ENCODE data around the gene OSTC.

Gene OSTC

DNA sequence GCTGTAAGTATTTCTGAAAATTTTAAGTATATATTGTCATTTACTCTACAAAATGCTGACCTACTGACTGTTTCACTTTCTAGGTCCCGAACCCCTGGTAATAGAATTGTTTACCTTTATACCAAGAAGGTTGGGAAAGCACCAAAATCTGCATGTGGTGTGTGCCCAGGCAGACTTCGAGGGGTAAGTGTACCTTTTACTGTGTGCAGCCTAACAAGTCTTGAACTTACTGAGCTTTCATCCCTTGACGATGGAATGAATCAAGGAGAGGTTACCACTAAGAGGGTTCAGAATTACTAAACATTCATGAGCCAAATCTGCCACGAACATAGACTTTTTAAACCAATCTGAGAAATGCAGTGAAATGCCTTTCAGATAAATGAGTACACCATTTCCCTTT, 28.4 kb upstream of the OSTC start:
- DNase-seq, result no peak
- Histone ChIP-seq H3K4me1 (no peaks in the 10 kb centered on the region), H3K9me3 (no peaks in the 10 kb centered on the region), H3K27me3 (no peaks in the 10 kb centered on the region), H3K4me3 (ENCODE audit: low read depth, low read length) (peak overlapping the region; percentile 100), H3K36me3 (peaks cover 62% of the 10 kb centered on the region)
- TF ChIP-seq, protein P1, sequence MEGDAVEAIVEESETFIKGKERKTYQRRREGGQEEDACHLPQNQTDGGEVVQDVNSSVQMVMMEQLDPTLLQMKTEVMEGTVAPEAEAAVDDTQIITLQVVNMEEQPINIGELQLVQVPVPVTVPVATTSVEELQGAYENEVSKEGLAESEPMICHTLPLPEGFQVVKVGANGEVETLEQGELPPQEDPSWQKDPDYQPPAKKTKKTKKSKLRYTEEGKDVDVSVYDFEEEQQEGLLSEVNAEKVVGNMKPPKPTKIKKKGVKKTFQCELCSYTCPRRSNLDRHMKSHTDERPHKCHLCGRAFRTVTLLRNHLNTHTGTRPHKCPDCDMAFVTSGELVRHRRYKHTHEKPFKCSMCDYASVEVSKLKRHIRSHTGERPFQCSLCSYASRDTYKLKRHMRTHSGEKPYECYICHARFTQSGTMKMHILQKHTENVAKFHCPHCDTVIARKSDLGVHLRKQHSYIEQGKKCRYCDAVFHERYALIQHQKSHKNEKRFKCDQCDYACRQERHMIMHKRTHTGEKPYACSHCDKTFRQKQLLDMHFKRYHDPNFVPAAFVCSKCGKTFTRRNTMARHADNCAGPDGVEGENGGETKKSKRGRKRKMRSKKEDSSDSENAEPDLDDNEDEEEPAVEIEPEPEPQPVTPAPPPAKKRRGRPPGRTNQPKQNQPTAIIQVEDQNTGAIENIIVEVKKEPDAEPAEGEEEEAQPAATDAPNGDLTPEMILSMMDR (IDR thresholded peaks at IDR 0.05; ENCODE audit: low read depth, low read length), result no peak

DNA sequence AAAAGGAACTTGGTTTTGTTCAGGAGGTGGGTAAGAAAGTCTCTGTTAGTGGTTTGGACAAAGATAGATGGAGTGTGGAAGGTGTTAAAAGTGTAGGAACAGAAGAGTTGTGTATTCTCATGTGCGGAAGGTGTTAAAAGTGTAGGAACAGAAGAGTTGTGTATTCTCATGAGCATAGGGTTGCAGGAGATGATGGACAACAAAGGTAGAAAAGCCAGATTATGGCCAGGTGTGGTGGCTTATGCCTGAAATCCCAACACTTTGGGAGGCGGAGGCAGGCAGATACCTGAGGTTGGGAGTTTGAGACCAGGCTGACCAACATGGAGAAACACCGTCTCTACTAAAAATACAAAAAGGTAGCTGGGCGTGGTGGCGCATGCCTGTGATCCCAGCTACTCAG, 27.6 kb upstream of the OSTC start:
- Histone ChIP-seq H3K4me1 (no peaks in the 10 kb centered on the region), H3K9me3 (no peaks in the 10 kb centered on the region), H3K27me3 (no peaks in the 10 kb centered on the region), H3K4me3 (ENCODE audit: low read depth, low read length) (peak overlapping the region; percentile 100; the same call in 1 of the 2 replicates), H3K36me3 (peaks cover 70% of the 10 kb centered on the region)
- no peak for DNase-seq
- TF ChIP-seq, protein P1 (IDR thresholded peaks at IDR 0.05; ENCODE audit: low read depth, low read length), result no peak

DNA sequence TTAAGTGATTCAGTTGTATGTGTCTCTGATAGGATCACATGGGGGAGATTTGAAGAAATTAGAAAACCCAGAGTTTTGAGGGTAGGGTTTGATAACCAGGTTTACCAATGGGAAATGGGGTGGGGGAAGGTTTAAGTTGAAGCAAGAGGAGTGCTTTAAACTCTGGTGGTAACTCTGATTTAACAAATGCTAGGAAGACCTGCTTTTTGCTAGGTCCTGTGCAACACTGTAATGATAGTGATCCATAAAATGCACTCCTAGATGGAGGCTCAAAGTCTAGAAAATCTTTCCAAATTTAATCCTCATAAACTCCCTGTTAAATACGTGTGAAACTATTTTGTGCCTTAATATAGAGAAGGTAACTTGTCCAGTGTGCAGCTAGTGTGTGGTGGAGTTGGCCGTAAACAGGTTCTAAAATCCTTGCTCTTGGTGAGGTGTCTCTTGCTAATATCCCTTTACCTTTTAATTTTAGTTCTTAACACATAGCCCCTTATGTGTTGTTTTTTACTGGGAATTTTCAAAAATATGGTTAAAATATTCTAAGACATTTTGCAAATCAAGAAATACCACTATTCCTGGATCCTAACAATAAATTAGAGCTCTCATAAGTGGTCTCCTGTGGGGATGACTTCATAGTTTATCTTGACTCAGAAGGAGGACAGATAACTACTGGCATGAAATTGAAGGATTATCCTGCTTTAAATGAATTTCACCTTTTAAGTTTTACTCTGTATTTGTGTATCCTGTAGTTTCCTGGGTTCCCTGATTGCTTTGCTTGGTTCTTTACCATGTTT, 25.9 kb upstream of the OSTC start:
- no peak for DNase-seq
- H3K4me1 ChIP-seq, result no peaks in the 10 kb centered on the region
- no peak overlapping the region for H3K4me3 ChIP-seq (ENCODE audit: low read depth, low read length)
- peaks cover 87% of the 10 kb centered on the region for H3K36me3 ChIP-seq
- TF ChIP-seq, protein P1 (IDR thresholded peaks at IDR 0.05; ENCODE audit: low read depth, low read length), result no peak
- H3K27me3 ChIP-seq, result no peaks in the 10 kb centered on the region
- no peaks in the 10 kb centered on the region for H3K9me3 ChIP-seq

DNA sequence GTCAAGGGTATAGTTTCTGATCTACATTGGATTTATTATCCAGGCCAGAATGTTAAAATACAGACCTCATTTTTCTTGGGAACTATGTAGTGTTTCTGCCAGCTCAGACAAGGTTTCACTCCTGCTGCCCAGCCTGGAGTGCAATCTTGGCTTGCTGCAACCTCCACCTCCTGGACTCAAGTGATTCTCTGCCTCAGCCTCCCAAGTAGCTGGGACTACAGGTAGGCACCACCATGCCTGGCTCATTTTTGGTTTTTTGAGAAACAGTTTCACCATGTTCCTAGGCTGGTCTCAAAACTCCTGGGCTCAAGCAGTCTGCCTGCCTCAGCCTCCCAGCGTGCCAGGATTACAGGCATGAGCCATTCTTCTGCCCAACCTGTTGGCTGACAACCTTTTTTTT, 24.3 kb upstream of the OSTC start:
- no peaks in the 10 kb centered on the region for H3K9me3 ChIP-seq
- H3K36me3 ChIP-seq, result peaks cover 100% of the 10 kb centered on the region
- TF ChIP-seq, protein P1 (IDR thresholded peaks at IDR 0.05; ENCODE audit: low read depth, low read length), result no peak
- no peak for DNase-seq
- H3K27me3 ChIP-seq, result no peaks in the 10 kb centered on the region
- H3K4me3 ChIP-seq (ENCODE audit: low read depth, low read length), result no peak overlapping the region
- no peaks in the 10 kb centered on the region for H3K4me1 ChIP-seq

DNA sequence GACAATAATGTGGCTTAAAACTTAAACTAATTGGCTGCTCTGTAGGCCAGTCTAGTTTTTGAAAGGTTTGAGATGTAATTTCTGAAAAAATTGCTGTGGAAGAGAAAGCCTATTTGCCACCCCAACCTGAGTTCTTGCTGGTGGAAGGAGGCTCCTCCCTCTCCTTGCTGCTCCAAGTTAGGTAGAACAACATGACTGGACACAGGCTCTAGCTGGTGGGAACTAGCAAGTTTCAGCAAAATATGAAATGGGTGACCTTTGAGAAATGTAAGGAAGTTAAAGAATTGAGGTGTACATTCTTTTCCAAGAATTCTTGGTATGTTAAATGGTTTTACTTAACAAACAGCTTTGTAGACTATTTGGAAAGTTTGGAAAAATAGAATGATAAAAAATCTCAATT, 22.0 kb upstream of the OSTC start:
- peaks cover 97% of the 10 kb centered on the region for H3K36me3 ChIP-seq
- TF ChIP-seq, protein P1 (IDR thresholded peaks at IDR 0.05; ENCODE audit: low read depth, low read length), result no peak

DNA sequence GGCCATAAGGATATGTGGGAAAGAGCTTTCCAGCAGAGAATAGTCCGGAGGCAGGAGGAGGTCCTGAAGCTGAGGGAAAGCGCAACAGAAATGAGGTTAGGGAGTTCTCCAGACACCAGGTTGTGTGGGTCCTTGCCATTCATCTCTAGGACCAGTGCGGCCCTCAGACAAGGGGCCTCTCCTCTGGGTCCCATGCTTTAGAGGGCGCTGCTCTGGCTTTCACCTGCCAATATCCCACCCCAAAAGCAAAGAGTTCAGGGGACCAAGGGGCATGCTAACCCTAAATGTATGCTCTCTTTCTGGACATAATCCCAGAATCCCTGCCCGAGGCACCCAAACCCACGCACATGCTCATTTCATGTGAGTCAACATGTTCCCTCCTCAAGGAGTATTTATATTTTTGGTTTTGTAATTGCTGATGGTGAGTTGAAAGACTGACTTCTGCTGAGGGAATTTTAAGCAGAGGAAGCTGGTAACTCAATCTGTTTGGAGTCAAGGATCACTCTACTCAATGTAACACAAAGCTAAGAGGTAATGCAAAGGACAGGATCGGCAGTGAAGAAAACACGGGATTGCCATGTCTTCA, 15.2 kb upstream of the OSTC start:
- Histone ChIP-seq H3K4me1 (no peaks in the 10 kb centered on the region), H3K4me3 (ENCODE audit: low read depth, low read length) (no peak overlapping the region), H3K36me3 (peaks cover 45% of the 10 kb centered on the region), H3K9me3 (no peaks in the 10 kb centered on the region), H3K27me3 (no peaks in the 10 kb centered on the region)
- TF ChIP-seq, protein P1 (IDR thresholded peaks at IDR 0.05; ENCODE audit: low read depth, low read length), result no peak
- no peak for DNase-seq

More for the DNA sequence above, 22.0 kb upstream of the OSTC start:
- Histone ChIP-seq H3K9me3 (no peaks in the 10 kb centered on the region), H3K4me1 (no peaks in the 10 kb centered on the region), H3K27me3 (no peaks in the 10 kb centered on the region), H3K4me3 (ENCODE audit: low read depth, low read length) (no peak overlapping the region)
- DNase-seq, result no peak

Measured in BE2C (cell line).